Stomach (tissue), 4 donors: ENCODE results near the gene SIPA1.

Source experiments
- POLR2A ChIP-seq, 4 donors: fragments of 450-650 bp; IDR thresholded peaks; one replicate each; pipeline ENCODE4 v1.6.1; 2016; ENCODE audit warnings: antibody characterized with exemption in 4 of 4, control low read depth in 2 of 4, mild to moderate bottlenecking in 1 of 4, moderate library complexity in 1 of 4
- TF ChIP-seq, protein P1 (sequence below), 7 experiments: fragments of 450-650 bp in 4 of 7; fragments of 200-600 bp in 3 of 7; sonication (generic) in 3 of 7; IDR thresholded peaks; one replicate each; pipeline ENCODE4 v1.5.1; 2016 to 2019; ENCODE audit warnings: antibody characterized with exemption in 7 of 7, control low read depth in 2 of 7, mild to moderate bottlenecking in 1 of 7

DNA sequence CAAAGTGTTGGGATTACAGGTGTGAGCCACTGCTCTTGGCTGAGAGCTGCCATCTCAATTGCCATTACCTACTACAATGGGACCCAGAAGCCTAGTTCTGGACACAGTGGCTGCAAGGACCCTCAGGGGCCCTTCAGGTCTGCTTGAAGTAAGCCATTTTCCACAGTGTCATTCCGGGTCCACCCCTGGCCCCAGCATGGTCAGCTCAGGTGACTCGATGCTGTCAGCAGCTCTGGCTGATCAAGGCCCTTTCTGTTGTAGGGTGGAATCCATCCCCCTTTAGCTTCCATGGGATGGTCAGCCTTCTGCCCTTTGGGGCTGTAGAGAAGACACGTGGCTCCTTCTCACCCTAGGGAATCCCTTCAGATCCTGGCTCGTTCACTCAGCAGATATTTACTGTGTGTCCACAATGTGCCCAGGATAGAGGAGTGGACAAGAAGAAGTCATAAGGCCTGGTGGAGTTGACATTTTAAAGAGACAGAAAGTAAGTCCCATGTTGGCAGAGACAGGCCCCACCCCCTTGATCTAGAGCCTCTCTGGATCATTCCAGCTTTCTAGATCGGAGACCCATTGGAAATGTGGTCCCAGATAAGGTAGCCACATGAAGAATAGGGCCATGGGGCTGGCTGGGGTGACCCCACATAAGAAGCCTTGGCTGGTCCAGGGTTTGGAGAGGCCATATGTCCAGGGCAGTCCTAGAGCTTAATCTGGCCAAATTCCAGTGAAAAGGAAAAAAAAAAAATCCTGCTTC, 59.1 kb downstream of the SIPA1 start:
- TF ChIP-seq, protein P1, sequence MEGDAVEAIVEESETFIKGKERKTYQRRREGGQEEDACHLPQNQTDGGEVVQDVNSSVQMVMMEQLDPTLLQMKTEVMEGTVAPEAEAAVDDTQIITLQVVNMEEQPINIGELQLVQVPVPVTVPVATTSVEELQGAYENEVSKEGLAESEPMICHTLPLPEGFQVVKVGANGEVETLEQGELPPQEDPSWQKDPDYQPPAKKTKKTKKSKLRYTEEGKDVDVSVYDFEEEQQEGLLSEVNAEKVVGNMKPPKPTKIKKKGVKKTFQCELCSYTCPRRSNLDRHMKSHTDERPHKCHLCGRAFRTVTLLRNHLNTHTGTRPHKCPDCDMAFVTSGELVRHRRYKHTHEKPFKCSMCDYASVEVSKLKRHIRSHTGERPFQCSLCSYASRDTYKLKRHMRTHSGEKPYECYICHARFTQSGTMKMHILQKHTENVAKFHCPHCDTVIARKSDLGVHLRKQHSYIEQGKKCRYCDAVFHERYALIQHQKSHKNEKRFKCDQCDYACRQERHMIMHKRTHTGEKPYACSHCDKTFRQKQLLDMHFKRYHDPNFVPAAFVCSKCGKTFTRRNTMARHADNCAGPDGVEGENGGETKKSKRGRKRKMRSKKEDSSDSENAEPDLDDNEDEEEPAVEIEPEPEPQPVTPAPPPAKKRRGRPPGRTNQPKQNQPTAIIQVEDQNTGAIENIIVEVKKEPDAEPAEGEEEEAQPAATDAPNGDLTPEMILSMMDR (IDR thresholded peaks at IDR 0.05), result no peak
- no peak for TF ChIP-seq POLR2A (IDR thresholded peaks at IDR 0.05)
